SK-N-MC (cell line): ENCODE data around the gene ADIG.
"Not testable (repeated sequence)": the region's sequence is repeated elsewhere in the genome, so short reads cannot be mapped to it uniquely, and the experiment has no call there.

Experiments
- EZH2 ChIP-seq: fragments of 200-600 bp; sonication (generic); IDR thresholded peaks from one replicate; pipeline ENCODE4 v1.6.1; 2017; ENCODE audit warnings: antibody characterized with exemption
- POLR2AphosphoS5 ChIP-seq: IDR thresholded peaks from 2 replicates; pipeline ENCODE4 v1.6.1; 2012; ENCODE audit warnings: mild to moderate bottlenecking, low read depth, low read length, borderline replicate concordance

DNA sequence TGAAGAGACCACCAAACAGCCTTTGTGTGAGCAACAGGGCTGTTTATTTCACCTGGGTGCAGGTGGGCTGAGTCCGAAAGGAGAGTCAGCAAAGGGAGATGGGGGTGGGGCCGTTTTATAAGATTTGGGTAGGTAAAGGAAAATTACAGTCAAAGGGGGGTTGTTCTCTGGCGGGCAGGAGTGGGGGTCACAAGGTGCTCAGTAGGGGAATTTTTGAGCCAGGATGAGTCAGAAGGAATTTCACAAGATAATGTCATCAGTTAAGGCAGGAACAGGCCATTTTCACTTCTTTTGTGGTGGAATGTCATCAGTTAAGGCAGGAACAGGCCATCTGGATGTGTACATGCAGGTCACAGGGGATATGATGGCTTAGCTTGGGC lies 11.4 kb downstream of the ADIG start:
- TF ChIP-seq EZH2, POLR2AphosphoS5: not testable (repeated sequence)
